Activated T-cell treated with anti-CD3 and anti-CD28 coated beads, Interleukin-2, amount 50 U/mL, for 4 hours (primary cell): Measurements from ENCODE around the gene SLC47A2. TPM values are rescaled to one million over a fixed set of nuclear protein-coding genes. Genes with fewer than 3 reads are reported as not detected.

ENCODE experiments used
- ATAC-seq, 2 donors: fragments of 200-7000 bp; cut with Tn5 transposase; one replicate each; pipeline ENCODE4 v1.10.0; 2021
- DNase-seq: peaks from one replicate; pipeline ENCODE4 v3.0.0-alpha.2; 2020
- H3K27me3 Mint-ChIP-seq: one replicate; pipeline ENCODE4 v1.8.0; 2021; ENCODE audit warnings: low read depth, mixed read lengths
- H3K36me3 Mint-ChIP-seq: one replicate; pipeline ENCODE4 v1.8.0; 2022; ENCODE audit warnings: mixed read lengths; ENCODE audit not compliant: insufficient read depth
- H3K4me1 Mint-ChIP-seq: one replicate; pipeline ENCODE4 v1.8.0; 2021; ENCODE audit warnings: low read depth, mixed read lengths
- H3K4me3 Mint-ChIP-seq: one replicate; pipeline ENCODE4 v1.8.0; 2021; ENCODE audit warnings: mild to moderate bottlenecking, moderate library complexity, mixed read lengths
- H3K9me3 Mint-ChIP-seq: one replicate; pipeline ENCODE4 v1.8.0; 2021; ENCODE audit warnings: mixed read lengths
- total RNA-seq, 3 donors: library from RNA; stranded (reverse); gene quantifications; one replicate each; pipeline ENCODE4 v1.2.1, GENCODE V29; 2021

Gene SLC47A2
- total RNA-seq, 3 donors from 2014 or later = not detected

GRCh38 chr17:19753051-19753509 lies 36.7 kb upstream of the SLC47A2 start:
- Mint-ChIP-seq H3K4me3 (no peak overlapping the region), H3K27me3 (peaks cover 13% of the 10 kb centered on the region), H3K36me3 (no peaks in the 10 kb centered on the region), H3K4me1 (peaks cover 5% of the 10 kb centered on the region), H3K9me3 (no peaks in the 10 kb centered on the region)
- ATAC-seq = no peak
- no peak for DNase-seq

- H3K36me3 Mint-ChIP-seq = no peaks in the 10 kb centered on the region
- H3K4me1 Mint-ChIP-seq = peaks cover 5% of the 10 kb centered on the region
These were observed 36.0 kb upstream of the SLC47A2 start for GRCh38 chr17:19752216-19753050.

GRCh38 chr17:19750835-19751234 lies 34.5 kb upstream of the SLC47A2 start:
- peaks cover 15% of the 10 kb centered on the region for H3K27me3 Mint-ChIP-seq
- no peaks in the 10 kb centered on the region for H3K36me3 Mint-ChIP-seq
- H3K4me1 Mint-ChIP-seq = peaks cover 5% of the 10 kb centered on the region
- no peaks in the 10 kb centered on the region for H3K9me3 Mint-ChIP-seq
- ATAC-seq = no peak
- no peak overlapping the region for H3K4me3 Mint-ChIP-seq
- DNase-seq = no peak

More at GRCh38 chr17:19752216-19753050, 36.0 kb upstream of the SLC47A2 start:
- peaks cover 17% of the 10 kb centered on the region for H3K27me3 Mint-ChIP-seq
- no peak overlapping the region for H3K4me3 Mint-ChIP-seq
- DNase-seq = no peak
- H3K9me3 Mint-ChIP-seq = no peaks in the 10 kb centered on the region
- ATAC-seq = no peak

GRCh38 chr17:19750020-19750572 lies 33.7 kb upstream of the SLC47A2 start:
- no peak for ATAC-seq
- DNase-seq = no peak
- Mint-ChIP-seq H3K4me3 (no peak overlapping the region), H3K27me3 (peaks cover 15% of the 10 kb centered on the region), H3K4me1 (peaks cover 6% of the 10 kb centered on the region), H3K36me3 (no peaks in the 10 kb centered on the region), H3K9me3 (no peaks in the 10 kb centered on the region)

- peaks cover 9% of the 10 kb centered on the region for H3K4me1 Mint-ChIP-seq
- DNase-seq = no peak
- peaks cover 12% of the 10 kb centered on the region for H3K27me3 Mint-ChIP-seq
- no peaks in the 10 kb centered on the region for H3K36me3 Mint-ChIP-seq
- H3K4me3 Mint-ChIP-seq = no peak overlapping the region
- H3K9me3 Mint-ChIP-seq = no peaks in the 10 kb centered on the region
- ATAC-seq = no peak
These were observed 32.4 kb upstream of the SLC47A2 start for GRCh38 chr17:19748807-19749193.

GRCh38 chr17:19747829-19748806 lies 31.7 kb upstream of the SLC47A2 start, which contains the start of gene ALDH3A1:
TSS of gene ALDH3A1 (minus strand) at chr17:19748298. CDS start at chr17:19745129, 3,169 bp downstream.
- H3K36me3 Mint-ChIP-seq = no peaks in the 10 kb centered on the region
- H3K27me3 Mint-ChIP-seq = peaks cover 9% of the 10 kb centered on the region
- ATAC-seq = no peak
- H3K9me3 Mint-ChIP-seq = no peaks in the 10 kb centered on the region
- H3K4me3 Mint-ChIP-seq = no peak within 1 kb of the TSS
- no peak for DNase-seq
- H3K4me1 Mint-ChIP-seq = peaks cover 9% of the 10 kb centered on the region

GRCh38 chr17:19747159-19747719 lies 30.9 kb upstream of the SLC47A2 start:
- Mint-ChIP-seq H3K36me3 (no peaks in the 10 kb centered on the region), H3K27me3 (peaks cover 9% of the 10 kb centered on the region), H3K4me1 (peaks cover 9% of the 10 kb centered on the region), H3K4me3 (no peak overlapping the region), H3K9me3 (no peaks in the 10 kb centered on the region)
- DNase-seq (no peak), ATAC-seq (no peak)

- ATAC-seq = no peak
- Mint-ChIP-seq H3K36me3 (no peaks in the 10 kb centered on the region), H3K9me3 (no peaks in the 10 kb centered on the region), H3K4me3 (no peak overlapping the region), H3K4me1 (peaks cover 9% of the 10 kb centered on the region), H3K27me3 (peaks cover 9% of the 10 kb centered on the region)
- no peak for DNase-seq
These were observed 30.1 kb upstream of the SLC47A2 start for GRCh38 chr17:19746517-19746916.

- peaks cover 9% of the 10 kb centered on the region for H3K27me3 Mint-ChIP-seq
- peaks cover 7% of the 10 kb centered on the region for H3K4me1 Mint-ChIP-seq
- no peaks in the 10 kb centered on the region for H3K36me3 Mint-ChIP-seq
- no peaks in the 10 kb centered on the region for H3K9me3 Mint-ChIP-seq
- ATAC-seq = peak; percentile 93 to 95
- peak; percentile 83 for DNase-seq
- H3K4me3 Mint-ChIP-seq = peak overlapping the region; percentile 58
These were observed 28.8 kb upstream of the SLC47A2 start for GRCh38 chr17:19744922-19745757.

GRCh38 chr17:19744492-19744891 lies 28.1 kb upstream of the SLC47A2 start:
- Mint-ChIP-seq H3K4me3 (peak overlapping the region; percentile 74), H3K27me3 (peaks cover 9% of the 10 kb centered on the region), H3K36me3 (no peaks in the 10 kb centered on the region), H3K9me3 (no peaks in the 10 kb centered on the region), H3K4me1 (peaks cover 6% of the 10 kb centered on the region)
- DNase-seq (no peak), ATAC-seq (peak; percentile 42 to 50)

GRCh38 chr17:19743101-19744100 lies 27.0 kb upstream of the SLC47A2 start:
- H3K36me3 Mint-ChIP-seq = no peaks in the 10 kb centered on the region
- peaks cover 4% of the 10 kb centered on the region for H3K27me3 Mint-ChIP-seq
- DNase-seq (no peak), ATAC-seq (no peak)
- no peaks in the 10 kb centered on the region for H3K9me3 Mint-ChIP-seq
- peak overlapping the region; percentile 19 for H3K4me3 Mint-ChIP-seq
- H3K4me1 Mint-ChIP-seq = peaks cover 6% of the 10 kb centered on the region

- H3K9me3 Mint-ChIP-seq = no peaks in the 10 kb centered on the region
- peaks cover 6% of the 10 kb centered on the region for H3K4me1 Mint-ChIP-seq
- H3K4me3 Mint-ChIP-seq = peak overlapping the region; percentile 17
- DNase-seq = no peak
- H3K36me3 Mint-ChIP-seq = no peaks in the 10 kb centered on the region
- ATAC-seq = no peak
- no peaks in the 10 kb centered on the region for H3K27me3 Mint-ChIP-seq
These were observed 26.1 kb upstream of the SLC47A2 start for GRCh38 chr17:19742495-19742894.
